SU-DHL-6 (cell line): ENCODE results near the gene LDHA.

Experiments
- H2AFZ ChIP-seq: fragments of 200-600 bp; sonication (generic); 2 replicates; pipeline ENCODE4 v1.6.1; 2014; ENCODE audit warnings: low read depth, mild to moderate bottlenecking, moderate library complexity, mixed read lengths, antibody characterized with exemption, low read length; ENCODE audit not compliant: severe bottlenecking
- H3F3A ChIP-seq: fragments of 200-600 bp; shearing (Covaris generic); 2 replicates; pipeline ENCODE4 v1.6.0; 2016; ENCODE audit warnings: antibody characterized with exemption, mild to moderate bottlenecking; ENCODE audit not compliant: insufficient read depth
- H3K27ac ChIP-seq: fragments of 200-600 bp; sonication (generic); 2 replicates; pipeline ENCODE4 v1.5.1; 2016; ENCODE audit warnings: low read depth, mild to moderate bottlenecking, low read length, moderate library complexity, mixed read lengths
- H3K27me3 ChIP-seq: fragments of 200-600 bp; sonication (generic), shearing (Covaris generic); 2 replicates; pipeline ENCODE4 v1.6.0; 2014; ENCODE audit warnings: mild to moderate bottlenecking, low read length
- H3K36me3 ChIP-seq: fragments of 200-600 bp; sonication (generic); 2 replicates; pipeline ENCODE4 v1.6.1; 2014; ENCODE audit warnings: mild to moderate bottlenecking, low read length, mixed read lengths
- H3K4me2 ChIP-seq: fragments of 300-600, 200-600 bp; shearing (Covaris generic), sonication (generic); 2 replicates; pipeline ENCODE4 v1.6.0; 2014; ENCODE audit warnings: low read length, low read depth, mild to moderate bottlenecking; ENCODE audit not compliant: poor library complexity, severe bottlenecking
- H3K4me3 ChIP-seq: fragments of 200-600 bp; sonication (generic); 2 replicates; pipeline ENCODE4 v1.5.1; 2014; ENCODE audit warnings: antibody characterized with exemption, low read length, mild to moderate bottlenecking, mixed read lengths; ENCODE audit not compliant: insufficient read depth, poor library complexity, severe bottlenecking
- H3K79me2 ChIP-seq: fragments of 200-600 bp; sonication (generic); 2 replicates; pipeline ENCODE4 v1.6.1; 2014; ENCODE audit warnings: mild to moderate bottlenecking, low read length, moderate library complexity; ENCODE audit not compliant: insufficient read depth
- H3K9ac ChIP-seq: fragments of 200-600 bp; sonication (generic); 2 replicates; pipeline ENCODE4 v1.7.0; 2014; ENCODE audit warnings: mild to moderate bottlenecking, low read length
- H3K9me2 ChIP-seq: fragments of 200-600 bp; sonication (generic); replicated peaks from 2 replicates; pipeline ENCODE4 v1.6.1; 2014; ENCODE audit warnings: low read length; ENCODE audit not compliant: insufficient read depth
- H3K9me3 ChIP-seq: fragments of 200-600 bp; sonication (generic); 2 replicates; pipeline ENCODE4 v1.6.1; 2014; ENCODE audit warnings: low read length, mixed read lengths; ENCODE audit not compliant: insufficient read depth
- H4K20me1 ChIP-seq: fragments of 200-600 bp; sonication (generic); 2 replicates; pipeline ENCODE4 v1.6.1; 2014; ENCODE audit warnings: low read depth, mild to moderate bottlenecking, antibody characterized with exemption, low read length, moderate library complexity, mixed read lengths
- CTCF ChIP-seq: fragments of 200-600 bp; sonication (generic); IDR thresholded peaks from one replicate; pipeline ENCODE4 v1.5.1; 2017; ENCODE audit warnings: antibody characterized with exemption, mild to moderate bottlenecking, low read length, moderate library complexity; ENCODE audit not compliant: insufficient read depth, poor library complexity, severe bottlenecking
- EZH2phosphoT487 ChIP-seq: fragments of 200-600 bp; sonication (generic), shearing (Covaris generic); conservative IDR thresholded peaks from 2 replicates; pipeline ENCODE4 v1.6.1; 2018; ENCODE audit warnings: mild to moderate bottlenecking, antibody characterized with exemption, low read length, moderate library complexity, mixed read lengths

The LDHA gene

DNA sequence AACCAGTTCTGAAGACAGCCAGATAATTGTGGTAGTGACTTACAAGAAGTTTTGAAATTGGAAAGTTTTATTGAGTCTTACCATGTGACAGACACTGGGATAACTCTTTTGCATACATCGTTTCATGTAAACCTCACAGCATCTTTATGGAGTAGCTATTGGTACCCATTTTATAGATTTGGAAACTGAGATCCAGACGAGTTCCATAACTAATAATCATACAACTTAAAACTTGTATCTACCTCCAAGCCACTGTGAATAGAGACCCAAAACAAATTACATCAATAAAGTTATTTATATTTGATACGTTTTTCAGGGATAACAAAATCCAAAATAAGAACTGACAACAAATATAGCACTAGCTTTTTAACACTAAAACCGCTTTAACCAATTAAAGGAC lies 35.7 kb upstream of the LDHA start:
- Histone ChIP-seq H3F3A (no peaks in the 10 kb centered on the region), H3K9me3 (no peaks in the 10 kb centered on the region), H3K27ac (no peak overlapping the region), H4K20me1 (no peaks in the 10 kb centered on the region), H3K27me3 (no peaks in the 10 kb centered on the region), H3K9ac (no peak overlapping the region), H3K79me2 (no peaks in the 10 kb centered on the region), H3K9me2 (no peaks in the 10 kb centered on the region), H3K4me2 (no peak overlapping the region), H3K4me3 (no peak overlapping the region), H3K36me3 (peaks cover 48% of the 10 kb centered on the region), H2AFZ (no peak overlapping the region)
- TF ChIP-seq EZH2phosphoT487 = no peak

DNA sequence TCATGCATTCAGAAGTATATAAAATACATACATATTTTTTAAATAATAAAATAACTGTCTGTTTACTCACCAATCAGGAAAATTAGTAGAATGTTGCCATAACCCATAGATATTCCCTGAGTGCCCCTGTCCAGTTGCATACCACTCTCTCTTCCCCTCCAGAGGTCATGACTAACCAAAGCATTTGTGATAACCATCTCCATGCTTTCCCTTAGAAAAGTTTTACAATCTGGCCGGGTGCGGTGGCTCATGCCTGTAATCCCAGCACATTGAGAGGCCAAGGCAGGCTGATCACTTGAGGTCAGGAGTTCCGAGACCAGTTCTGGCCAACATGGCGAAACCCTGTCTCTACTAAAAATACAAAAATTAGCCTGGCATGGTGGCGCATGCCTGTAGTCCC lies 33.2 kb upstream of the LDHA start:
- H3K79me2 ChIP-seq = no peaks in the 10 kb centered on the region
- TF ChIP-seq CTCF = no peak
- TF ChIP-seq EZH2phosphoT487 = no peak
- no peak overlapping the region for H3K9ac ChIP-seq
- no peaks in the 10 kb centered on the region for H3K9me2 ChIP-seq
- no peak overlapping the region for H3K4me2 ChIP-seq
- peaks cover 58% of the 10 kb centered on the region for H3K36me3 ChIP-seq
- no peak overlapping the region for H3K27ac ChIP-seq
- no peaks in the 10 kb centered on the region for H3K27me3 ChIP-seq
- no peak overlapping the region for H3K4me3 ChIP-seq
- H4K20me1 ChIP-seq = no peaks in the 10 kb centered on the region
- no peaks in the 10 kb centered on the region for H3K9me3 ChIP-seq
- H3F3A ChIP-seq = no peaks in the 10 kb centered on the region
- H2AFZ ChIP-seq = no peak overlapping the region

DNA sequence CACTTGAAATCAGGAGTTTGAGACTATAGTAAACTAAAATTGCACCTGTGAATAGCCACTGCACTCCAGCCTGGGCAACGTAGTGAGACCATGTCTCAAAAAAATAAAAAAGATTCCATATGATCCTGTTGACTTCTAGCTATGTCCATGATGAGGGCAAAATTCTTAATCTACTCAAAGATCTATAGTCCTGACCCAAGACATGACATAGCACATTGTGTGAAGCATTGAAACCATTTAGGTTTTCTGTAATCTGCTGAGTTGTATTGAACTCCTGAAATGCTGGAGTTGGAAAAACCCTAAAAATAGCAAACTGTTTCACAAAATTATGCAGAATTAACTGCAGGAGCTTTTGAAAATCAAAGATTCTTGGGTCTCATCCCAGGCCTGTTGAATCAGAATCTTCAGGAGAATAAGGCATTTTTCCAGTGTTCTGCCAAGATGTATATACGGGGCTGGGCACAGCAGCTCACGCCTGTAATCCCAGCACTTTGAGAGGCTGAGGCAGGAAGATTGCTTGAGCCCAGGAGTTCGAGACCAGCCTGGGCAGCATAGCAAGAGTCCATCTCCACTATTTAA lies 29.8 kb upstream of the LDHA start:
- Histone ChIP-seq H3K9ac (no peak overlapping the region), H3K27me3 (no peaks in the 10 kb centered on the region), H3K9me3 (no peaks in the 10 kb centered on the region), H3K4me3 (no peak overlapping the region), H3K36me3 (peaks cover 36% of the 10 kb centered on the region), H3K4me2 (no peak overlapping the region), H3K79me2 (no peaks in the 10 kb centered on the region), H3K27ac (no peak overlapping the region), H3F3A (0 out of 2 replicates have a peak, but pooled peaks cover 3% of the 10 kb centered on the region), H4K20me1 (no peaks in the 10 kb centered on the region), H3K9me2 (no peaks in the 10 kb centered on the region), H2AFZ (no peak overlapping the region)
- no peak for TF ChIP-seq CTCF
- no peak for TF ChIP-seq EZH2phosphoT487

DNA sequence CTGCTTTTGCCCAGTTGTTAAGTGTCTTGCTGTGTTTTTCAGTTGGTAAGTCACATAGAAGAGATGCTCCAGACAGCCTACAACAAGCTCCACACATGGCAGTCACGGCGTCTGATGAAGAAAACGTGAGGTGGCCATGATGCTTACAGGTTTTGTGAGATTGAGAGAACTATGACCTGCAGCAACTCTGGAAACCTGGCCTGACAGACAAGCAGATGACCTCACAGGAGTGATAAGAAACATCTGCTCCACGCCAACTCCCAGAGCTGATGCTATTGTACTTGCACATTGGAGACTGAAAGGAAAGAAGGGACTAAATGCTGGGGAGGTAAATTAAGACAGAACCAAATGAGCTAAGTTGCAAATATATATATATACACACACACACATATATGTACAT lies 28.6 kb upstream of the LDHA start:
- no peak overlapping the region for H3K4me3 ChIP-seq
- TF ChIP-seq CTCF (no peak), EZH2phosphoT487 (no peak)
- no peaks in the 10 kb centered on the region for H3K9me3 ChIP-seq
- H3K9me2 ChIP-seq = no peaks in the 10 kb centered on the region
- H3K27ac ChIP-seq = no peak overlapping the region
- no peaks in the 10 kb centered on the region for H4K20me1 ChIP-seq
- 0 out of 2 replicates have a peak, but pooled peaks cover 3% of the 10 kb centered on the region for H3F3A ChIP-seq
- no peaks in the 10 kb centered on the region for H3K79me2 ChIP-seq
- H3K36me3 ChIP-seq = peaks cover 31% of the 10 kb centered on the region
- no peak overlapping the region for H3K4me2 ChIP-seq
- H3K27me3 ChIP-seq = no peaks in the 10 kb centered on the region
- no peak overlapping the region for H3K9ac ChIP-seq
- H2AFZ ChIP-seq = no peak overlapping the region
